Measurements from ENCODE around the gene BEST1.

Gene BEST1

DNA sequence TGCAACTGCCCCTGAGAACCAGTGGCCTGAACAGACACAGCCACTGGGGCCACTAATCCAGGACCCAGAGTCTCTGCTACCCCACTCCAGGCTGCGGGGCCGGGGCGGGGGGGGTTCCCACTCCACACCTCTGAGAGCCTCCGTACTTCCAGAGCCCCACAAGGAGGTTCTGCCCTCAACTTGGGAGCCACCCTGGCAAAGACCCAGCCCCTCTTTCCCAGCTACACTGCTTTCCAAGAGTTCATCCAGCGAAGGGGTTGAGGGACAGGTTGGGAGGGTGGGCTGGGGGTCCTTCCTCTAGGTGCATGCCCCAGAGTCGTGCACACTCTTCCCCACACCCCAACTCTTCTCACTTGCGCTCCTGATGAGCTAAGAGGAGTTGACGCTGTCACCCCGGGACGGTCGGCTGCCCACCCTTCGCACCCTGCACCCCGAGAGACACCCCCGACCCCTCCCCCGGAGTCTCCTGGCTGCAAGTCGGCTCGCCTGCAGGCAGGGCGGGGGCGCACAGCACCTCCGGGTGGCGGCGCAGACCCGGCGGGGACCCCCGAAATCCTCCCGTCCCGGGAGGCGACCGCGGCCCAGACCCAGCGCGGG, 33.3 kb upstream of the BEST1 start:
- DNase-seq = no peak

DNA sequence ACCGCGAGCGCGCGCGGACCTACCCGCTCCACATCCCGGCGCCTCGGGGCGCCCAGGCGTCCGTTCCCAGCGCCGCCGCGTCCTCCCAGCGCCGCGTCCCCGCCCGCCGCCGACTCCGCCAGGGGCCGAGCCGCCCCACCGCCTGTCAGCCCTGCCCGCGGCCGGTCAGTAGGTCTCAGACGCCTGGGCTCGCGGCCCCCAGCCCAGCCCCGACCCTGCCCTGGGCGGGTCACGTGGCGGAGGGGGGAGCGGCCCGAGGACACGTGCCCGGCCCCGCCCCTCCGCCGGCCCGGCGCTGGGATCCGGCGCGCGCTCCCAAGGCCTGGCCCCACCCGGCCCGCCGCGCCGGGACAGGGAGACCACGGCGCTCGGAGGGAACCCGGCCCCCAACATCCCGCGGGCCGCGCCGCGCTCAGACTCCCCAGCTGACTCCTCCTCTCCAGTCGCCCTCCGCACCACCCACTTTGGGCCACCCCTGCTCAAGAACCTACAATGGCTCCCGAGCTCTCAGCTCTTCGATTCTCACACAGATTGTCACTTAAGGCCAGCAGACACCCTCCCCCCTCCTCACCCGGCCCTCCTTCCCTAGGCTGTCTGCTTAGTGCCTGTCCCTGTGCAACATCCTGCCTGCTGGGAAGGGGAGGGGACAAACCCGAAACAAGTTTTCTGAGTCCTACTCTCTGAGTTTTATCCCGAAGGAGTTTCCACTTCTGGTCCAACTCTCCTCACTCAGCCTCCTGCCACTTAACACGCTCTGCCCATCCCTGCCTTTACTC, 32.6 kb upstream of the BEST1 start, which contains the start of gene RAB3IL1:
RAB3IL1 (minus strand) TSS at position 233 of the 776 bp plus-strand sequence; CDS start at position 34, 199 bp downstream.
- DNase-seq = no peak

GRCh38 chr11:61918251-61918937, 31.8 kb upstream of the BEST1 start:
- DNase-seq = no peak

DNA sequence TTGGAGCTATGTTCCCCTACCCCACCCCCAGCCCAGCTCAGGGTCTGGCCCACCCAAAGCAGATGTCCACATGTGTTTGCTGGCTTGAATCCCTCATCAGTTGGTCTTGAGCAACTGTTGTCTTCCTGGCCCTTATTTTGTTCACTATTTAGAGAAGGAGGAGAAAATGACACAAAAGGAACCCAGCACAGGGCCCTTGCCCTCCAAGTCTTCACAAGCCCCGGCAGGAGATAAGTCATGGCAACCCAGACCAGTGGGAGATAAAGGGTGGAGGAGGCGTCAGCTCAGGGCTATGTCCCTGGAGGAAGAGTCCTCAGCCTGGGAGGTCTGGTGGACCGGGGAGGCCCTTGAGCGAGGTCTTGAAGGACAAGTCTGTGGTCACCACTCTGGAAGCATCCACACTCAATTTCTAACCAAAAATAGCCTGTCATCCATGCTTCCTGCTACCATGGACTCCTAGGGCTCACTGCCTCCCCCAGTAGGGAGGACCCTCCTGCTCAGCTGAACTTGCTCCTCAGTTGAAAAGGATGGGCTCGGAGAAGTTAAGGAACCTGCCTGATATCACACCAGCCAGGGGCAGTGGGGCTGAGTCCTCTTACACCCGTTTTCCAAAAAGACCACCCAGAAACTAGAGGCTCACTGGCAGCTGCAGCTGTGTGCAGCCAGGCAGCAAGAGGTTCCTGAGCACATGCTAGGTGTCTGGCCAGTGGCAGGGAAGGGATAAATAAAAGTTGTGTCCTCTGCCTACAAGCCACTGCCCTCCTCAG, 31.0 kb upstream of the BEST1 start:
- DNase-seq = no peak

DNA sequence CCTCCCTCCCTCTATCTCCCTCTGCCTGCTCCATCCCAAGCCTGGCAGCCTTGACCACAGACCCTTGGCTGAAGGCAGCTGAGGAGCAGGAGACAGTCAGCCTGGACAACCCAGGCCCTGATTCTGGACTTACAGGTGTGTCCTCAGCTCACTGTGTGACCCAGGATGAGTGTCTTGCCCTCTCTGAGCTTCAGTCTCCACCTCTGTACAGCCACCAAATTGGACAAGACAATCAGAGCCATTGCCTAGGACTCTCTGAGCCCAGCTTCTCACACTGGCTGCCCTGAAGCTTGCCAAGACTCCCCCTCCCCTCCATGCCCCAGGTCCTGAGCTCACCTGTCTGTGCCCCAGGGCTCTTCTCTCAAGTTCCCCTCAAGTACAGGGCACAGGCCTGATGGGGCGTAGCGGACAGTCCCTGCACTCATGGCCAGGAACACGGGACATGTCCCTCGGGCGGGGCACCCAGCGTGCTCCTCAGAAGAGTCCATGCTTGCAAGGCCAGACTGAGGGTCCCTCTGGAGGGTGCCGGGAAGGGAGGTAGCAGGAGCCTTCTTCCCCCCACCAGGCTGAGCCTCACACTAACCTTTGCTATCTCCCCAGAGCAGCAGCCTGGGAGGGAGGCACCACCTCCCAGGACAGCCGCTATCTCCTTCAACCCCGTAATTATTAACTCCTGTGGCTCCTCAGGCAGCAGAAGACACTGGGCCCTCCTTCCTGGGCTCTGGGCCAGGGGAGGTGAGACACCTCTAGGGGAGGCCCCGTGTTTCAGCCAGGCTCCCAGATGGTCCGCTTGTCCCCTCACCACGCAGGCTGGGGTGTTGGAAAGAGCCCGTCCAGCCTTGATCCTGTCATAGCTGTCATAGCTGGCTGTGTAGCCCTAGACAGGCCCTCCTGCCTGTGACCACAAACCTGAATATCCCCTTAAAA, 30.2 kb upstream of the BEST1 start:
- DNase-seq = no peak

- DNase-seq = no peak
These were observed 28.7 kb upstream of the BEST1 start for GRCh38 chr11:61921446-61921845.

DNA sequence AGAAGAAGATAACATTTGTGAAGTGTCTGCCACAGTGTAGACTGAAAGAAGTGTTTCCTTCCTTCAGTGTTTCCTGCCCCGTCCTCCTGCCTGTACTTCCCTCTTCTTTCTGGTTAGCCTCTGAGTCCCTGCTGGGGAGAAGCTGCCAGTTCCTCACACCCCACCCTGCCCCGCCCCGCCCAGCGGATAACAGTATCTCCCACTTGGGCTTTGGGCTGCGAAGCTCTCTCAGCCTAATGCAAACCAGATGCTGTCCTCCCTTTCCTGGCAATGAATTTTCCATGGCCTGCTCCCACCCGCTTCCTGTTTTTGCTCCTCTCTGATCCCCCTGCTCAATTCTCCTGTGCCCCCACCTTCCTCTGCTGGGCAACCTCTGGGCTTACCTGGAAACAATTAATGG, 27.6 kb upstream of the BEST1 start:
- no peak for DNase-seq

- DNase-seq = no peak
These were observed 26.7 kb upstream of the BEST1 start for GRCh38 chr11:61923166-61924063.

DNA sequence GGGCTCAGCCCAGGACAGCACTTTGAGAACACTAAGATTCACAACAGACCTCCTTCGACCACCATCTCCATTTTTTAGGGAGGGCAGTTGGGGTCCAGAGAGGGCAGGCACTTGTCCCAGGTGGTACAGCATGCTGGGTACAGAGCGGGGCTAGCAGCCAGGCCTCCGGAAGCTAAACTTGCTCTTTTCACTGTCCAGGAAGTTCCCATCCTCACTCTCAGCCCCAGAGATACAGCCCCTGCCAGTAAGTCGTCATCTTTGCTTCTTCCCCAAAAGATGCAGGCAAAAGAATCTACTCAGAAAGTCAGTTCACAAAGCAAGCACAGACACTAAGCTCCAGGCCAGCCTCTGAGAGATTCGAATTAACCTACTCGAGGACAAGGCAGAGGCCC, 26.1 kb upstream of the BEST1 start:
- DNase-seq = no peak

- no peak for DNase-seq
These were observed 24.4 kb upstream of the BEST1 start for GRCh38 chr11:61925736-61926135.

DNA sequence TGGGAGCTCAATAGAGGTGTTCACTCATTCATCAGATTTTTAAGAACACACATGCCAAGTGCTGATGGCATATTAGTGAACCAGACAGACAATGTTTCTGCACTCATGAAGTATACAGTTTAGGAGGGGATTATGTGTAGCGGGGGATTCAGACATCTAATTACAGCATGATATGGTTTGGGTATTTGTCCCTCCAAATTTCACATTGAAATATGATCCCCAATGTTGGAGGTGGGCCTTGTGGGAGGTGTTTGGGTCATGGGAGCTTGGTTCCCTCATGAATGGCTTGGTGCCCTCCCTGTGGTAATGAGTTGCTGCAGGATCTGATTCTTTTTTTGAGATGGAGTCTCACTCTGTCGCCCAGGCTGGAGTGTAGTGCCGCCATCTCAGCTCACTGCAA, 23.9 kb upstream of the BEST1 start:
- no peak for DNase-seq

DNA sequence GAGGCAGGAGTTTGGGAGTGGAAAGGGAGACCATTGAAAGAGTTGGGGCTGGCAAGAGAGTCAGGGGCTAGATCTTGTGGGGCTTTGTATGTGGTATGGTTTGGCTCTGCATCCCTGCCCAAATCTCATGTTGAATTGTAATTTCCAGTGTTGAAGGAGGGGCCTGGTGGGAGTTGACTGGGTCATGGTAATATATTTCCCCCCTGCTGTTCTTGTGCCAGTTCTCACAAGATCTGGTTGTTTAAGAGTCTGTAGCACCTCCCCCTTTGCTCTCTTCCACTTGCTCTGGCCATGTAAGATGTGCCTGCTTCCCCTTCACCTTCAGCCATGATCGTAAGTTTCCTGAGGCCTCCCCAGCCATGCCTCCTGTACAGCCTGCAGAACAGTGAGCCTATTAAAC, 22.6 kb upstream of the BEST1 start:
- DNase-seq = no peak

DNA sequence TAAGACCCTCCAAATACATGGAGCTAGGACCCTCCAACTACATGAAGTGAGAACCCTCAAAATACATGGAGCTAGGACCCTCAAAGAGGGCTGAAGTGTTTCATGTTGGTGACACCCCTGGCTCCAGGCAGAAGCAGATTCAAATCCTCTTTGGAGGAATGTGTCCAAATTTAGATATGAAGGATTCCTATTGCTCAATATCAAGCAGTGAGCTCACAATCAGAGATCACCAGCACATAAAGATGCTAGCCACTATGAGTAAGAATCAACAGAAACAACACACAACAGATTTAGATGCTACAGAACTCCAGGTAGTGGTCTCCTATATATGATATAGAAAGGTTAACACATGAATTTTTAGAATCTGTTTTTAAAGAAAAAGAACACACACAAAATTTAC, 21.5 kb upstream of the BEST1 start:
- no peak for DNase-seq

DNA sequence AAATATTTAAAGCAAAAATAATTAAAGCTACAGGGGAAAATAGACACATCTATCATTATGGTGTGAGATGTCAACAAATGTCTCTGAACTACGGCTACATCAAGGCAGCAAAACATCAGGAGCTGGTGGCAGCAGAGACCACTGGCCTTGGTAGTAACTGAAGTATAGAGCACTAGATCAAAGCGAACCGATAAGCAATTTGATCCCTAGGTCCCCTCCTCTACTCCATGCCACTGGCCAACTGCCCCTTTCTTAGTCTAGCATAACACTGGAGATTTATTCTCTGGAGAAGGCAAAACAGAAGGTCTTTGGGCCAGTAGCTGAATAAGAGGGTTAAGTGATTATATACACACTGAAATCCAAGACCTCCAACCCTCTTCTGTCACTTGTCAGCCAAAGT, 19.2 kb upstream of the BEST1 start:
- no peak for DNase-seq

GRCh38 chr11:61935861-61936260, 14.3 kb upstream of the BEST1 start:
- no peak for DNase-seq

GRCh38 chr11:61940466-61940865, 9.7 kb upstream of the BEST1 start:
- DNase-seq = no peak

- no peak for DNase-seq
These were observed 5.0 kb upstream of the BEST1 start for GRCh38 chr11:61945191-61945590.

GRCh38 chr11:61946894-61947293, 3.3 kb upstream of the BEST1 start:
- DNase-seq = no peak

GRCh38 chr11:61947486-61948210, 2.5 kb upstream of the BEST1 start:
- DNase-seq = peak; percentile 29

DNA sequence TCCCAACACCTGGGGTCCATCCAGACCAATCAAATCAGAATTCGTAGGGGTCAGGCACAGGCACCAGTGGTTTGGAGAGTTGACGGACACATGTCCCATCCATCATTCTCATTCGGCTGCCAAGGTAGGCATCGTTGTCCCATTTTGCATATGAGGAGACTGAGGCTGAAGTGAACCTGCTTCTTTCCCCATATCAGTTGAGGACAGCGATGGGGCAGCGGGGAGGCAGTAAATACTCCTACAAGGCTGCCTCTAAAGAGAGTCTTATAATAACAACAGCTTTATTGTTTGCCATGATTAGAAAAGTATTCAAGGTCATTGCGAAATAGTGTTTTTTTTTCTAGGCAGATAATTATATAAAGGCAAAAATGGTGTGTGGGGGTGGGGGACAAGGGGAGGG, 1.6 kb upstream of the BEST1 start:
- DNase-seq = no peak
